ENCODE measurements around the gene CTCF. TPM values are rescaled to one million over a fixed set of nuclear protein-coding genes. Genes with fewer than 3 reads are reported as not detected.

Gene CTCF
- total RNA-seq, 2 donors from 2014 or later, result 55.5 to 71.1 TPM

DNA sequence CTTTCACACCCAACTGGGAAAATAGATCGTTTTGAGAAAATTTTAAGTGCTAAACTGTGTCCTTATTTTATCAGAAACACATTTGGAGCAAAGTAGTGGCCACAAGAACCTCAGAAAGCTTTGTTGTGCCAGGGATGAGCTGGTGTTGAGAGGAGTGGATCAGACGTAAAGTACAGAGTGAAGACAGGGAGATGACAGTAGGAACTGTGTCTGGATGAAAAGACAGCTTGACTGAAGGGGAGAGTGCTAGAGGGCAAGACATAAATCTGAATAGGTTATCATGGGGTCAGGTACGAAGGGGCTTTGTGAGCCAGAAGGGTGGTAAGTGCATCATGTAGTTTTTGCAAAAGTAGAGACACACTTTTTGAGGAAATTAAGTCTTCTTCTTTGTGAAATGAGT is 43.3 kb downstream of the CTCF start:
- DNase-seq (no peak), ATAC-seq (replicated peaks in 1 of 2) (no peak)
- no peak overlapping the region for H3K4me3 Mint-ChIP-seq
- H3K36me3 Mint-ChIP-seq (ENCODE audit: insufficient read depth in 2 of 2), result peaks cover 0 to under 1% of the 10 kb centered on the region in 2 donors
- peak overlapping the region; percentile 64 for H3K27ac Mint-ChIP-seq
- H3K4me1 Mint-ChIP-seq (ENCODE audit: low read depth), result peaks cover 22% of the 10 kb centered on the region
- no peaks in the 10 kb centered on the region for H3K27me3 Mint-ChIP-seq (ENCODE audit: low read depth)
- no peaks in the 10 kb centered on the region for H3K9me3 Mint-ChIP-seq

- Mint-ChIP-seq H3K27me3 (ENCODE audit: low read depth) (no peaks in the 10 kb centered on the region), H3K36me3 (ENCODE audit: insufficient read depth in 2 of 2) (peaks cover 0 to 5% of the 10 kb centered on the region in 2 donors), H3K4me3 (no peak overlapping the region), H3K9me3 (no peaks in the 10 kb centered on the region), H3K27ac (no peak overlapping the region), H3K4me1 (ENCODE audit: low read depth) (peaks cover 15% of the 10 kb centered on the region)
- DNase-seq (no peak), ATAC-seq (replicated peaks in 1 of 2) (no peak)
Measured at GRCh38 chr16:67606632-67607031, 44.3 kb downstream of the CTCF start.

- H3K27ac Mint-ChIP-seq, result no peak overlapping the region
- H3K4me1 Mint-ChIP-seq (ENCODE audit: low read depth), result peaks cover 15% of the 10 kb centered on the region
- no peaks in the 10 kb centered on the region for H3K9me3 Mint-ChIP-seq
- H3K4me3 Mint-ChIP-seq, result peak overlapping the region; percentile 28 to 34
- ATAC-seq (replicated peaks in 1 of 2), result peak in 1 of 2 donors; percentile 30
- peaks cover 0 to 10% of the 10 kb centered on the region in 2 donors for H3K36me3 Mint-ChIP-seq (ENCODE audit: insufficient read depth in 2 of 2)
- H3K27me3 Mint-ChIP-seq (ENCODE audit: low read depth), result no peaks in the 10 kb centered on the region
- DNase-seq, result no peak
Measured at GRCh38 chr16:67608364-67608763, 46.0 kb downstream of the CTCF start.

DNA sequence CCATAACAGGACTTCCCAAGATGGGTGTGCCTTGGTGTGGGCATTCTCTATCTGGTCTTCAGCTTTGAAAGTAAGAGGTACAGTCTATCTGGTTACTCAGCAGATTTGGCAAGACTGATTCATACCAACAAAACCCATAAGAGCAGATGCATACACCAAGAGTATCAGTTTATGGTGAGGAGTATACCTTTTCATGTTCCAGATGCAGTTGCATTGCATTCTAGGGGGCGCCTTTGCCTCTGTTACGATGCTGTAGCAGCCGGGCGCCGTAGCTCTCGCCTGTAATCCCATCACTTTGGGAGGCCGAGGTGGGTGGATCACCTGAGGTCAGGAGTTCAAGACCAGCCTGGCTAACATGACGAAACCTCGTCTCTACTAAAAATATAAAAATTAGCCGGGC is 51.5 kb downstream of the CTCF start:
- DNase-seq (peak in 1 of 2 donors; percentile 9), ATAC-seq (replicated peaks in 1 of 2) (peak in 1 of 2 donors; percentile 42)
- Mint-ChIP-seq H3K9me3 (no peaks in the 10 kb centered on the region), H3K4me3 (no peak overlapping the region), H3K4me1 (ENCODE audit: low read depth) (peaks cover 6% of the 10 kb centered on the region), H3K27ac (no peak overlapping the region), H3K36me3 (ENCODE audit: insufficient read depth in 2 of 2) (peaks cover 2 to 22% of the 10 kb centered on the region in 2 donors), H3K27me3 (ENCODE audit: low read depth) (no peaks in the 10 kb centered on the region)

DNA sequence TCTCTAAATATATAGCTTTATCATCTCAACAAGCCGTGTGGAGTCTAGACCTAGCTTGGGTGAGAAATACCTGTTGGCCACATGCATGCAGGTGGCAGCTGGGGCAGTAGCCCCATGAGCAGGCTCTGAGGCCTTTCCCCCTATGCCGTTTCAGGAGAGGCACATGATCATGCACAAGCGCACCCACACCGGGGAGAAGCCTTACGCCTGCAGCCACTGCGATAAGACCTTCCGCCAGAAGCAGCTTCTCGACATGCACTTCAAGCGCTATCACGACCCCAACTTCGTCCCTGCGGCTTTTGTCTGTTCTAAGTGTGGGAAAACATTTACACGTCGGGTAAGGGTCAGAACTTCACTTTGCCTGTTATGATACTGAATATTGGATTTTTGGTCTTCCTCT is 65.9 kb downstream of the CTCF start:
- no peaks in the 10 kb centered on the region for H3K27me3 Mint-ChIP-seq (ENCODE audit: low read depth)
- no peak overlapping the region for H3K27ac Mint-ChIP-seq
- no peaks in the 10 kb centered on the region for H3K4me1 Mint-ChIP-seq (ENCODE audit: low read depth)
- DNase-seq, result no peak
- no peak for ATAC-seq (replicated peaks in 1 of 2)
- peaks cover 6 to 21% of the 10 kb centered on the region in 2 donors for H3K36me3 Mint-ChIP-seq (ENCODE audit: insufficient read depth in 2 of 2)
- no peak overlapping the region for H3K4me3 Mint-ChIP-seq
- no peaks in the 10 kb centered on the region for H3K9me3 Mint-ChIP-seq

DNA sequence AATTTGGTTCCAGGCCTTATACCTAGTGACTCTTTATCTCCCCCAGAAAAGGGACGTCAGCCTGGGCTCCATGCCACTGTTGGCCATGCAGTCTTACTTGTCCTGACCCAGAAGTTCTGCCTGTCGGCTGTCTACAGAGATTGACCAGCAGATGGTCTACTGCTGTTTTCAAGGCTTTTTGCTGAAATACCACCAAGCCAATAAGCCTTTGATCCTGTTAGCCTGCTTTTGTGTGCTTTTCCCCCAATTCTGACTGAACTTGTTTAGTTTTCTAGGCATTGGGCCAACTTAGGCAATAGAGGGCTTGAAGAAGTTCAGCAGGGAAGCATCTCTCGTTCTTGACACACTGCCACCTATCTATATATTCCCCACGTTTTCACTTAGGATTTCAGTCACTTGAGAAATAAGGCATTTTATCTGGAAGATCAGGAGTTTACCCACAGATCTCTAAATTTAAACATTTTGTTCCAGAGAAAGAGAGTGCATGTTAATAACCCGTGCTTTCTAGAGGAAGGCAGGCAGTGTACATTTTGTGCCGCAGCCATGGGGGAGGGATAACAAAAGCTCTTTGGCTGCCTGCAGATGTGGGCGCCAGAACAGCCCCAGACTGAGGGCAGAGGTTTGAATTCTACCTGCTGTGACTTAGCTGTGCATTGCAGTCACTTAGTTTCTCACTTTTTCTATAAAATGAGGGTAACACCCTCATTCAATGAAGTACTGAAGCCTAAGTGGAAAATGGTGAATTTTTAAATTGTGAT is 70.3 kb downstream of the CTCF start:
- peaks cover 8 to 12% of the 10 kb centered on the region in 2 donors for H3K36me3 Mint-ChIP-seq (ENCODE audit: insufficient read depth in 2 of 2)

GRCh38 chr16:67636713-67637112 is 74.4 kb downstream of the CTCF start:
- H3K9me3 Mint-ChIP-seq, result no peaks in the 10 kb centered on the region
- H3K27me3 Mint-ChIP-seq (ENCODE audit: low read depth), result no peaks in the 10 kb centered on the region
- DNase-seq (no peak), ATAC-seq (replicated peaks in 1 of 2) (no peak)
- H3K27ac Mint-ChIP-seq, result no peak overlapping the region
- H3K36me3 Mint-ChIP-seq (ENCODE audit: insufficient read depth in 2 of 2), result peaks cover 4 to 9% of the 10 kb centered on the region in 2 donors
- no peaks in the 10 kb centered on the region for H3K4me1 Mint-ChIP-seq (ENCODE audit: low read depth)
- no peak overlapping the region for H3K4me3 Mint-ChIP-seq

More for the DNA sequence above, 70.3 kb downstream of the CTCF start:
- Mint-ChIP-seq H3K27me3 (ENCODE audit: low read depth) (no peaks in the 10 kb centered on the region), H3K9me3 (no peaks in the 10 kb centered on the region), H3K4me1 (ENCODE audit: low read depth) (no peaks in the 10 kb centered on the region), H3K27ac (no peak overlapping the region), H3K4me3 (no peak overlapping the region)
- no peak for ATAC-seq (replicated peaks in 1 of 2)
- no peak for DNase-seq

DNA sequence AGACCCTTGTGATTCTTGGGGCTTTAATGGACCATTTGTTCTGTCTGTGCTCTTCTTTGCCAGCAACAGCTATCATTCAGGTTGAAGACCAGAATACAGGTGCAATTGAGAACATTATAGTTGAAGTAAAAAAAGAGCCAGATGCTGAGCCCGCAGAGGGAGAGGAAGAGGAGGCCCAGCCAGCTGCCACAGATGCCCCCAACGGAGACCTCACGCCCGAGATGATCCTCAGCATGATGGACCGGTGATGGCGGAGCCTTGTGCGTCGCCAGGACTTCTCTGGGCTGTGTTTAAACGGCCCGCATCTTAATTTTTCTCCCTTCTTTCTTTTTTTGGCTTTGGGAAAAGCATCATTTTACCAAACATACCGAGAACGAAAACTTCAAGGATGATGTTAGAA is 75.3 kb downstream of the CTCF start:
- Mint-ChIP-seq H3K27ac (no peak overlapping the region), H3K4me1 (ENCODE audit: low read depth) (no peaks in the 10 kb centered on the region), H3K4me3 (no peak overlapping the region), H3K9me3 (no peaks in the 10 kb centered on the region), H3K36me3 (ENCODE audit: insufficient read depth in 2 of 2) (peaks cover 4 to 9% of the 10 kb centered on the region in 2 donors), H3K27me3 (ENCODE audit: low read depth) (no peaks in the 10 kb centered on the region)
- no peak for ATAC-seq (replicated peaks in 1 of 2)
- no peak for DNase-seq

DNA sequence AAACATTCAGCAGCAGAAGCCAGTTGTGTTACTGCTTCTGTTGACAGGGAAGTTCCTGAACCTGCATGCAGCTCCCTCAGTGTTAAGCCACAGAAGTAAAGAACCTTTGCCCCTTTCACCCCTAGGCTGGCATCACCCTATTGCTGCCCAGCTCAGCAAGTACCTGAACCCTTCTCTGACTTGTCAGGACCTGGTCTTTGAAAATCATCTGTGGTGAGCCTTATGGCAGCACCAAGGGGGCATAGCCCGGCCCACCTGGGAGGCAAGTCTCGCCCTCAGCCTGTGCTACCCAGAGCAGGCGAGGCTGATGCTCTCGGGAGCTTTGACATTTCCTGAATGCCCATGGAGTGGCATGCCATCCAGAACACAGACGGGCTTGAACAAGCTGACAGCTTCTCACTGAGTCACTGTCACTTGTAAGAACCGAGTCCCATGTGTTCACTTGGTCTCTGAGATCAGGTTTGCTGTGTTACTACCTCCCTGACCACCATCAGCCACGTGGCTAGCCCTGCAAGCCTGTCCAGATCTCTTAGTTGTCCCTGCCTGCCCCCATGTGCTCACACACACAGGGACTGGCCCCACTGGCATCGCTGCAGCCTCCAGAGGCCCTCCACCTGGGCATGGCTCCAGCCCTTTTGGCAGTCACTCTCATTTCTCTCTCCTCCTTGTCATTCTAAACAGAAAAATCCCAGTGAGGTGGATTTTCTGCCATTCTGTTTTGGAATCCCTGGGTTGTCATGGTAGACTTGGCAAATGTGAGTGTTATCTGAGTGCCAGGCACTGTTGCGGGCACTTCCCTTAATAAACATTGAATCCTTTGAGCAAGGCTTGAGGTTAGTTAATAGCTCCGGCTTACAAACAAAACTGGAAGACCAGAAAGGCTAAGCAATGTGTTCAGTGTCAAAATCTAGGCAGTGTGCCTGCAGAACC is 79.7 kb downstream of the CTCF start:
- no peak for ATAC-seq (replicated peaks in 1 of 2)
- H3K27me3 Mint-ChIP-seq (ENCODE audit: low read depth), result no peaks in the 10 kb centered on the region
- H3K9me3 Mint-ChIP-seq, result no peaks in the 10 kb centered on the region
- peaks cover 1 to 5% of the 10 kb centered on the region in 2 donors for H3K36me3 Mint-ChIP-seq (ENCODE audit: insufficient read depth in 2 of 2)
- no peak for DNase-seq
- no peak overlapping the region for H3K4me3 Mint-ChIP-seq
- no peak overlapping the region for H3K27ac Mint-ChIP-seq
- H3K4me1 Mint-ChIP-seq (ENCODE audit: low read depth), result peaks cover 18% of the 10 kb centered on the region

GRCh38 chr16:67644038-67644437 is 81.7 kb downstream of the CTCF start:
- Mint-ChIP-seq H3K4me3 (peak overlapping the region; percentile 83 to 86), H3K4me1 (ENCODE audit: low read depth) (peaks cover 20% of the 10 kb centered on the region), H3K9me3 (no peaks in the 10 kb centered on the region), H3K36me3 (ENCODE audit: insufficient read depth in 2 of 2) (peaks cover 0 to 6% of the 10 kb centered on the region in 2 donors), H3K27me3 (ENCODE audit: low read depth) (no peaks in the 10 kb centered on the region), H3K27ac (no peak overlapping the region)
- DNase-seq (no peak), ATAC-seq (replicated peaks in 1 of 2) (no peak)

DNA sequence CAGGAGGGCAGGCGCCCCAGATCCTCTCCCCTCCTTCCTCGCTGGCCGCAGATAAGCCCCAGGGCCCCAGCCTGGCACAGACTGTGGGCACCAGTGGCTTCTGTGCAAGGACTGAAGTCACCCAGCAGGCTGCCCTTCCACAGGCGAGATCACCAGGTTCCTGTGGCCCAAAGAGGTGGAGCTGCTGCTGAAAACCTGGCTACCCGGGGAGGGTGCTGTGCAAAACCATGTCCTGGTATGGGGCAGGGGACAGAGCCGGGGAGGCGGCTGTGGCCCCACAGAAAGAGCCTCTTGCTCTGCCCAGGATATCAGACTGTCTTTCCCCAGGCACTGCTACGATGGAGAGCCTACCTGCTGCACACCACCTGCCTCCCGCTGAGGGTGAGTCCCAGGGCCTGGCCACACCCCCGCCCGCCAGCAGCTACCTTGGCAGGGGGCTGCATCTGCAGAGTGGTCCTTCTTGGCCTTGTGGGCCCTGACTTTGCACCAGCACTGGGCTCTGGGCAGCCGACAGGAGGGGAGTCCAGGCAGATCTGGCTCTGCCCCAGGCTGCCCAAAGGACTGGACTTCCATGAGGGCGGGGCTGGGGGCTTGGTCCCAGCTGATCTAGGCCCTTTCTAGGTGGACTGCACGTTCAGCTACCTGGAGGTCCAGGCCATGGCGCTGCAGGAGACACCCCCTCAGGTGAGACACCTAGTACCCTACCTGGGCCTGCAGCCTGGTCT is 83.2 kb downstream of the CTCF start:
- ATAC-seq (replicated peaks in 1 of 2), result peak in 1 of 2 donors; percentile 1
- Mint-ChIP-seq H3K4me3 (peak overlapping the region; percentile 89 to 91), H3K9me3 (no peaks in the 10 kb centered on the region), H3K27ac (peak overlapping the region; percentile 87), H3K4me1 (ENCODE audit: low read depth) (peaks cover 26% of the 10 kb centered on the region), H3K36me3 (ENCODE audit: insufficient read depth in 2 of 2) (peaks cover 0 to 10% of the 10 kb centered on the region in 2 donors), H3K27me3 (ENCODE audit: low read depth) (no peaks in the 10 kb centered on the region)
- peak in 1 of 2 donors; percentile 34 for DNase-seq

DNA sequence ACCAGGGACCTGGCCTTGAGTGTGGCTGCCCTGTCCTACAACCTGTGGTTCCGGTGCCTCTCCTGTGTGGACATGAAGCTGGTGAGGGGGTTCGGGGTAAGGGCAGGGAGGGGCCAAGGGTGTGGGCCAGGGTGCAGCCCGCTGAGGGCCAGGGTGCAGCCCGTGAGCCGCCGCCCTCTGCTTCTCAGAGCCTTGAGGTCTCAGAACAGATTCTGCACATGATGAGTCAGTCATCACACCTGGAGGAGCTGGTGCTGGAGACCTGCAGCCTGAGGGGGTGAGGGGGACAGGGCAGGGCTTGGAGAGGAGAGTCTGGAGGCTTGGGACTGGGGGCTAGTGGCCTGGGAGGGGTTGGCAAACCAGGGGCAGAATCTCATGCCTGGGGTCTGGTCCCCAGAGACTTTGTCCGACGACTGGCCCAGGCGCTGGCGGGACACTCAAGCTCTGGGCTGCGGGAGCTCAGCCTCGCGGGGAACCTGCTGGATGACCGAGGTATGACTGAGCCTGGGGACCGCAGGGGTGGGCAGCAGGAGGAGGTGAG is 84.9 kb downstream of the CTCF start:
- no peak for DNase-seq
- Mint-ChIP-seq H3K4me1 (ENCODE audit: low read depth) (peaks cover 26% of the 10 kb centered on the region), H3K4me3 (peak overlapping the region in 1 of 2 donors; percentile 71), H3K9me3 (no peaks in the 10 kb centered on the region), H3K27ac (no peak overlapping the region), H3K36me3 (ENCODE audit: insufficient read depth in 2 of 2) (peaks cover 1 to 12% of the 10 kb centered on the region in 2 donors), H3K27me3 (ENCODE audit: low read depth) (no peaks in the 10 kb centered on the region)
- no peak for ATAC-seq (replicated peaks in 1 of 2)

Measured in activated T-cell treated with anti-CD3 and anti-CD28 coated beads, Interleukin-2, amount 50 U/mL, for 72 hours (primary cell).